KMS-11 (cell line): ENCODE data around the gene MCM9.

Experiments
- H2AFZ ChIP-seq: fragments of 200-600 bp; sonication (generic); 2 replicates; pipeline ENCODE4 v1.6.1; 2016; ENCODE audit warnings: antibody characterized with exemption, mixed run types, low read depth
- H3K27ac ChIP-seq: fragments of 200-600 bp; sonication (generic); 2 replicates; pipeline ENCODE4 v1.6.1; 2016; ENCODE audit warnings: mild to moderate bottlenecking, mixed run types
- H3K27me3 ChIP-seq: fragments of 200-600 bp; sonication (generic); 2 replicates; pipeline ENCODE4 v1.6.1; 2017; ENCODE audit warnings: mild to moderate bottlenecking, low read depth, mixed run types, moderate library complexity; ENCODE audit not compliant: insufficient read depth
- H3K36me3 ChIP-seq: fragments of 200-600 bp; sonication (generic); 2 replicates; pipeline ENCODE4 v1.6.1; 2017; ENCODE audit warnings: mild to moderate bottlenecking, mixed run types; ENCODE audit not compliant: insufficient read depth
- H3K4me1 ChIP-seq: fragments of 200-600 bp; sonication (generic); 2 replicates; pipeline ENCODE4 v1.6.1; 2016; ENCODE audit warnings: mild to moderate bottlenecking, low read depth, mixed run types; ENCODE audit not compliant: poor library complexity, severe bottlenecking
- H3K4me2 ChIP-seq: fragments of 200-600 bp; sonication (generic); 2 replicates; pipeline ENCODE4 v1.7.0; 2016; ENCODE audit warnings: mild to moderate bottlenecking, mixed run types
- H3K4me3 ChIP-seq: fragments of 200-600 bp; sonication (generic); IDR thresholded peaks from 2 replicates; pipeline ENCODE4 v1.6.1; 2017; ENCODE audit warnings: low read depth, low read length, mixed read lengths; ENCODE audit not compliant: insufficient read depth
- H3K79me2 ChIP-seq: fragments of 200-600 bp; sonication (generic); 2 replicates; pipeline ENCODE4 v1.6.1; 2016; ENCODE audit warnings: low read depth, mixed run types; ENCODE audit not compliant: insufficient read depth
- H3K9ac ChIP-seq: fragments of 200-600 bp; sonication (generic); 2 replicates; pipeline ENCODE4 v1.6.1; 2016; ENCODE audit warnings: mild to moderate bottlenecking, mixed run types
- H4K20me1 ChIP-seq: fragments of 200-600 bp; sonication (generic); 2 replicates; pipeline ENCODE4 v1.6.1; 2016; ENCODE audit warnings: mild to moderate bottlenecking, mixed run types; ENCODE audit not compliant: insufficient read depth
- CTCF ChIP-seq: fragments of 200-600 bp; sonication (generic); conservative IDR thresholded peaks from 2 replicates; pipeline ENCODE4 v1.6.1; 2017; ENCODE audit warnings: low read depth, mild to moderate bottlenecking, antibody characterized with exemption, low read length, moderate library complexity, mixed read lengths

The MCM9 gene

GRCh38 chr6:118959903-118960302 is 24.9 kb upstream of the MCM9 start:
- Histone ChIP-seq H3K27ac (no peak overlapping the region), H3K4me1 (no peaks in the 10 kb centered on the region), H3K79me2 (no peaks in the 10 kb centered on the region), H2AFZ (no peak overlapping the region), H3K27me3 (no peaks in the 10 kb centered on the region), H3K4me2 (no peak overlapping the region), H4K20me1 (no peaks in the 10 kb centered on the region), H3K4me3 (no peak overlapping the region), H3K9ac (no peak overlapping the region), H3K36me3 (no peaks in the 10 kb centered on the region)
- TF ChIP-seq CTCF = no peak

DNA sequence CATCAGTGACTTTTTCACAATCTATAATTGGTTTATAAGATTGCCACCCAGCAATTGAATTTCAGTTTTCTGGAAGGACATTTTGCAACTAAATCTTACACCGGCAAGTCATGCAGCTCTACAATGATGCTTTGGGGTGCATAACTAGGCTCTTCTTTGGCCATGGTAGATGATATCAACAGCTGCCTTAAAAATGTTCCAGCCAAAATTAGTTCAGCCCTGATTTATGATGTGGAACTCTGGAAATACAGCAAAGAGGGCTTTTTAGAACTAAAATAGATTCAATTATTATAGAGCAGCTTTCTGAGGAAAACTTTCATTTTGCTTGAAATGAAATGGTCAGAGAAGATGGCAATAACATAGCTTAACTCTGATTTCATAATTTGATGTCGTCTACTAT is 18.4 kb upstream of the MCM9 start:
- H3K27me3 ChIP-seq = no peaks in the 10 kb centered on the region
- H3K4me1 ChIP-seq = no peaks in the 10 kb centered on the region
- no peak for TF ChIP-seq CTCF

DNA sequence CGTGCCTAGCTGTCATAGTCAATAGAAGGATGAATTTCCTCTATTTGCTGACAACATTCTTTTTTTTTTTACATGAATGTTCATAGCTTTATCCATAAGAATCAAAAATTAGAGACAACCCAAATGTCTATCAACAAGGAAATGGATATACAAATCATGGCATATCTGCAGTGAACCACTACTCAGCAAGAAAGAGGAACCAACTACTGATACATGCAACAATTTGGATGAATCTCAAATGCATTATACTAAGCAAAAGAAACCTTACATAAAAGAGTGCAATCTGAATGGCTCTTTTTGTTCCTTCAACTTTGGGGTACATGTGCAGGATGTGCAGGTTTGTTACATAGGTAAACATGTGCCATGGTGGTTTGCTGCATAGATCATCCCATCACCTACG is 17.7 kb upstream of the MCM9 start:
- H2AFZ ChIP-seq = no peak overlapping the region
- H3K4me2 ChIP-seq = no peak overlapping the region
- TF ChIP-seq CTCF = no peak
- H3K4me1 ChIP-seq = no peaks in the 10 kb centered on the region
- no peaks in the 10 kb centered on the region for H3K36me3 ChIP-seq
- H3K27ac ChIP-seq = no peak overlapping the region
- no peaks in the 10 kb centered on the region for H3K79me2 ChIP-seq
- no peaks in the 10 kb centered on the region for H3K27me3 ChIP-seq
- H3K9ac ChIP-seq = no peak overlapping the region
- H4K20me1 ChIP-seq = no peaks in the 10 kb centered on the region
- H3K4me3 ChIP-seq = no peak overlapping the region

More for the DNA sequence above, 18.4 kb upstream of the MCM9 start:
- H3K4me3 ChIP-seq = no peak overlapping the region
- H2AFZ ChIP-seq = no peak overlapping the region
- H3K9ac ChIP-seq = no peak overlapping the region
- H3K79me2 ChIP-seq = no peaks in the 10 kb centered on the region
- H3K36me3 ChIP-seq = no peaks in the 10 kb centered on the region
- no peaks in the 10 kb centered on the region for H4K20me1 ChIP-seq
- no peak overlapping the region for H3K27ac ChIP-seq
- no peak overlapping the region for H3K4me2 ChIP-seq

GRCh38 chr6:118945217-118945616 is 10.3 kb upstream of the MCM9 start:
- no peak for TF ChIP-seq CTCF
- Histone ChIP-seq H3K9ac (no peak overlapping the region), H3K4me2 (no peak overlapping the region), H3K4me3 (no peak overlapping the region), H3K4me1 (no peaks in the 10 kb centered on the region), H4K20me1 (no peaks in the 10 kb centered on the region), H3K79me2 (no peaks in the 10 kb centered on the region), H3K27ac (no peak overlapping the region), H3K36me3 (no peaks in the 10 kb centered on the region), H2AFZ (no peak overlapping the region), H3K27me3 (no peaks in the 10 kb centered on the region)

DNA sequence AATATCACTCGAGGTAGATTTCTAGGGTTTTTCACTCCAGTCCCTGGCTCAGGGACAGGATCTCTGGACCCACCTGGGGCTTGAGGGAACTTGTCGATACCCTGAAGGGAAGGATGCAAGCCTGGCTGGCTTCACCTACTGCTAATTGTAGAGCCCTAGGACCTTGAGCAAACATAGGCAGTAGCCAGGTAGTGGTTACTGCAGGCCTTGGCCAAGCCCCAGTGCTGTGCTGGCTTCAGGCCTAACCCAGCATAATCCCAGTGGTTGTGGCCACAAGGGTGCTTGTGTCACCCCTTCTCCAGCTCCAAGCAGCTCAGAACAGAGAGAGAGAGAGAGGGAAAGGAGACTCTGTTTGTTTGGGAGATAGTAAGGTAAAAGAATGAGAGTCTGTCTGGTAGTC is 5.8 kb upstream of the MCM9 start:
- Histone ChIP-seq H3K36me3 (no peaks in the 10 kb centered on the region), H3K4me3 (no peak overlapping the region), H3K79me2 (no peaks in the 10 kb centered on the region), H3K4me1 (no peaks in the 10 kb centered on the region), H3K27me3 (no peaks in the 10 kb centered on the region), H3K4me2 (no peak overlapping the region), H4K20me1 (no peaks in the 10 kb centered on the region), H3K27ac (no peak overlapping the region), H2AFZ (no peak overlapping the region), H3K9ac (no peak overlapping the region)
- TF ChIP-seq CTCF = no peak
